WTC11 (cell line): ENCODE results near the gene CGN. TPM values are rescaled to one million over a fixed set of nuclear protein-coding genes. Genes with fewer than 3 reads are reported as not detected.

Experiments used
- ATAC-seq: fragments of 200-7000 bp; cut with Tn5 transposase; 2 replicates; pipeline ENCODE4 v1.10.0; 2021; ENCODE audit warnings: mild to moderate bottlenecking, moderate library complexity
- CTCF ChIA-PET: fragments of 300-600 bp; sonication (Branson Sonifier 250); formaldehyde crosslinking; loops from one replicate; lab custom pipeline; 2021; ENCODE audit warnings: antibody characterized with exemption; lab: Charles Lee
- POLR2A ChIA-PET: fragments of 350-600 bp; sonication (Branson Sonifier 250); formaldehyde crosslinking; loops from one replicate; lab custom pipeline; 2021; ENCODE audit warnings: antibody characterized with exemption; lab: Charles Lee
- DNase-seq: peaks from one replicate; pipeline ENCODE4 v3.0.0; 2021; ENCODE audit warnings: low spot score
- H3K27ac Mint-ChIP-seq: 2 replicates; pipeline ENCODE4 v1.8.0; 2021; ENCODE audit warnings: mixed read lengths
- H3K27me3 Mint-ChIP-seq: 2 replicates; pipeline ENCODE4 v1.8.0; 2021; ENCODE audit warnings: low read depth, mild to moderate bottlenecking, moderate library complexity, mixed read lengths
- H3K36me3 Mint-ChIP-seq: 2 replicates; pipeline ENCODE4 v1.8.0; 2021; ENCODE audit warnings: mixed read lengths
- H3K4me1 Mint-ChIP-seq: 2 replicates; pipeline ENCODE4 v1.8.0; 2022; ENCODE audit warnings: mixed read lengths
- H3K4me3 Mint-ChIP-seq: 2 replicates; pipeline ENCODE4 v1.8.0; 2021; ENCODE audit warnings: mild to moderate bottlenecking, moderate library complexity, mixed read lengths
- H3K9me3 Mint-ChIP-seq: 2 replicates; pipeline ENCODE4 v1.8.0; 2021; ENCODE audit warnings: mixed read lengths
- ATF1 ChIP-seq: sonication (generic); formaldehyde crosslinking; IDR thresholded peaks from 2 replicates; pipeline ENCODE4 v1.8.1; 2023; ENCODE audit warnings: mild to moderate bottlenecking, moderate library complexity, missing genetic modification reagents
- ELF4 ChIP-seq: sonication (generic); formaldehyde crosslinking; IDR thresholded peaks from 2 replicates; pipeline ENCODE4 v1.8.1; 2022; ENCODE audit warnings: low read depth, mild to moderate bottlenecking, moderate library complexity, missing genetic modification reagents
- EMX1 ChIP-seq: fragments of 250-450 bp; sonication (Bioruptor Pico); IDR thresholded peaks from 2 replicates; pipeline ENCODE4 v1.8.0; 2021; ENCODE audit warnings: mild to moderate bottlenecking
- FOXP1 ChIP-seq: sonication (generic); formaldehyde crosslinking; IDR thresholded peaks from 2 replicates; pipeline ENCODE4 v1.8.0; 2022; ENCODE audit warnings: missing genetic modification reagents, mild to moderate bottlenecking, moderate library complexity, borderline replicate concordance
- MXD4 ChIP-seq: fragments of 250-450 bp; sonication (Bioruptor Pico); IDR thresholded peaks from 2 replicates; pipeline ENCODE4 v1.8.0; 2021; ENCODE audit warnings: mild to moderate bottlenecking, moderate library complexity, borderline replicate concordance
- NR2C2 ChIP-seq: sonication (generic); formaldehyde crosslinking; IDR thresholded peaks from 2 replicates; pipeline ENCODE4 v1.8.0; 2022; ENCODE audit warnings: mild to moderate bottlenecking, missing genetic modification reagents
- NR3C1 ChIP-seq: sonication (generic); formaldehyde crosslinking; conservative IDR thresholded peaks from 2 replicates; pipeline ENCODE4 v1.8.1; 2023; ENCODE audit warnings: low read depth, mild to moderate bottlenecking, missing genetic modification reagents
- SMAD3 ChIP-seq: sonication (generic); formaldehyde crosslinking; IDR thresholded peaks from 2 replicates; pipeline ENCODE4 v1.8.0; 2022; ENCODE audit warnings: missing genetic modification reagents, mild to moderate bottlenecking, borderline replicate concordance
- SP1 ChIP-seq: sonication (generic); formaldehyde crosslinking; conservative IDR thresholded peaks from 2 replicates; pipeline ENCODE4 v1.8.1; 2022; ENCODE audit warnings: missing genetic modification reagents
- ZNF263 ChIP-seq: sonication (generic); formaldehyde crosslinking; IDR thresholded peaks from 2 replicates; pipeline ENCODE4 v1.8.1; 2022; ENCODE audit warnings: low read depth, mild to moderate bottlenecking, moderate library complexity, missing genetic modification reagents
- ZNF423 ChIP-seq: fragments of 250-450 bp; sonication (Bioruptor Pico); IDR thresholded peaks from 2 replicates; pipeline ENCODE4 v2.1.2; 2022; ENCODE audit warnings: mild to moderate bottlenecking, moderate library complexity
- total RNA-seq: library from RNA; stranded (reverse); gene quantifications from 3 replicates; pipeline ENCODE4 v1.2.3, GENCODE V29; 2021
- TF ChIP-seq, protein P1 (sequence below): sonication (generic); formaldehyde crosslinking; IDR thresholded peaks from 2 replicates; pipeline ENCODE4 v1.8.0; 2023; ENCODE audit warnings: missing genetic modification reagents
- TF ChIP-seq, protein P2 (sequence below): sonication (generic); formaldehyde crosslinking; IDR thresholded peaks from 2 replicates; pipeline ENCODE4 v1.8.0; 2022; ENCODE audit warnings: mild to moderate bottlenecking, missing genetic modification reagents
- TF ChIP-seq, protein P3 (sequence below): sonication (generic); formaldehyde crosslinking; IDR thresholded peaks from 2 replicates; pipeline ENCODE4 v1.8.1; 2023; ENCODE audit warnings: mild to moderate bottlenecking, missing genetic modification reagents
- TF ChIP-seq, protein P4 (sequence below): sonication (generic); formaldehyde crosslinking; IDR thresholded peaks from 2 replicates; pipeline ENCODE4 v1.8.1; 2023; ENCODE audit warnings: mild to moderate bottlenecking, missing genetic modification reagents
- TF ChIP-seq, protein P5 (sequence below): fragments of 250-450 bp; sonication (Bioruptor Pico); IDR thresholded peaks from 2 replicates; pipeline ENCODE4 v1.9.0; 2021; ENCODE audit warnings: mild to moderate bottlenecking
- TF ChIP-seq, protein P6 (sequence below): fragments of 250-450 bp; sonication (Bioruptor Pico); IDR thresholded peaks from 2 replicates; pipeline ENCODE4 v1.9.0; 2021; ENCODE audit warnings: moderate library complexity, mild to moderate bottlenecking, inconsistent platforms, borderline replicate concordance
- TF ChIP-seq, protein P7 (sequence below): sonication (generic); formaldehyde crosslinking; IDR thresholded peaks from 2 replicates; pipeline ENCODE4 v1.8.1; 2023; ENCODE audit warnings: mild to moderate bottlenecking, missing genetic modification reagents, borderline replicate concordance

The CGN gene
- total RNA-seq, 1 experiment from 2014 or later = 68.7 TPM

DNA sequence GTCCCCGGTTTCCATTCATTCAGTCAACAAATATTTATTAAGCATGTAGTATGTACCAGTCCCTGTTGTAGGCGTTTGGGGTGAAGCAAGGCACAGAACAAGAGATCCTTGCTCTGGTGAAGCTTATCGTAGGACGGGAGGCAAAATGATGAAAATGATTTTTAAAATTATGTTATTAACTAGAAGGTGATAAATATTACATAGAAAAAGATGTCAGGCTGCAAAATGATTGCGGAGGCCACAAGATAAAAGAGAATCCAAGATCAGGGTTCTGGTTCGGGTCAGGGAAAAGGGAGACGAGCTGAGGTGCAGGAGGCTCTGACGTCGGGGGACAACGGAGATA lies 602 bp upstream of the CGN start:
- no peak for DNase-seq
- H3K4me1 Mint-ChIP-seq = peaks cover 41% of the 10 kb centered on the region
- no peaks in the 10 kb centered on the region for H3K9me3 Mint-ChIP-seq
- H3K4me3 Mint-ChIP-seq = peak overlapping the region; percentile 84
- ATAC-seq = no peak
- CTCF ChIA-PET = interaction anchor here (0.6 to 2.3 kb wide), 14 partner anchors 10 to 326 kb away, joined by 3 to 12 read pairs (median 3); partner anchors contain the start of genes CELF3 and TUFT1
- POLR2A ChIA-PET = interaction anchor here (0.6 to 4.1 kb wide), 12 partner anchors 9 to 483 kb away, joined by 3 to 56 read pairs (median 4); partner anchors contain the start of genes C2CD4D, POGZ and TUFT1
- TF ChIP-seq, protein P1, sequence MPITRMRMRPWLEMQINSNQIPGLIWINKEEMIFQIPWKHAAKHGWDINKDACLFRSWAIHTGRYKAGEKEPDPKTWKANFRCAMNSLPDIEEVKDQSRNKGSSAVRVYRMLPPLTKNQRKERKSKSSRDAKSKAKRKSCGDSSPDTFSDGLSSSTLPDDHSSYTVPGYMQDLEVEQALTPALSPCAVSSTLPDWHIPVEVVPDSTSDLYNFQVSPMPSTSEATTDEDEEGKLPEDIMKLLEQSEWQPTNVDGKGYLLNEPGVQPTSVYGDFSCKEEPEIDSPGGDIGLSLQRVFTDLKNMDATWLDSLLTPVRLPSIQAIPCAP (CRISPR knock-in tag) = no peak
- TF ChIP-seq MXD4 (no peak), EMX1 (CRISPR knock-in tag) (no peak), ELF4 (CRISPR knock-in tag) (no peak), ATF1 (CRISPR knock-in tag) (no peak), NR2C2 (CRISPR knock-in tag) (no peak), ZNF423 (CRISPR knock-in tag) (no peak), SP1 (CRISPR knock-in tag) (no peak), ZNF263 (CRISPR knock-in tag) (no peak)
- TF ChIP-seq, protein P2, sequence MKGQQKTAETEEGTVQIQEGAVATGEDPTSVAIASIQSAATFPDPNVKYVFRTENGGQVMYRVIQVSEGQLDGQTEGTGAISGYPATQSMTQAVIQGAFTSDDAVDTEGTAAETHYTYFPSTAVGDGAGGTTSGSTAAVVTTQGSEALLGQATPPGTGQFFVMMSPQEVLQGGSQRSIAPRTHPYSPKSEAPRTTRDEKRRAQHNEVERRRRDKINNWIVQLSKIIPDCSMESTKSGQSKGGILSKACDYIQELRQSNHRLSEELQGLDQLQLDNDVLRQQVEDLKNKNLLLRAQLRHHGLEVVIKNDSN (CRISPR knock-in tag) = no peak
- TF ChIP-seq, protein P3, sequence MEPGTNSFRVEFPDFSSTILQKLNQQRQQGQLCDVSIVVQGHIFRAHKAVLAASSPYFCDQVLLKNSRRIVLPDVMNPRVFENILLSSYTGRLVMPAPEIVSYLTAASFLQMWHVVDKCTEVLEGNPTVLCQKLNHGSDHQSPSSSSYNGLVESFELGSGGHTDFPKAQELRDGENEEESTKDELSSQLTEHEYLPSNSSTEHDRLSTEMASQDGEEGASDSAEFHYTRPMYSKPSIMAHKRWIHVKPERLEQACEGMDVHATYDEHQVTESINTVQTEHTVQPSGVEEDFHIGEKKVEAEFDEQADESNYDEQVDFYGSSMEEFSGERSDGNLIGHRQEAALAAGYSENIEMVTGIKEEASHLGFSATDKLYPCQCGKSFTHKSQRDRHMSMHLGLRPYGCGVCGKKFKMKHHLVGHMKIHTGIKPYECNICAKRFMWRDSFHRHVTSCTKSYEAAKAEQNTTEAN = no peak
- TF ChIP-seq, protein P4, sequence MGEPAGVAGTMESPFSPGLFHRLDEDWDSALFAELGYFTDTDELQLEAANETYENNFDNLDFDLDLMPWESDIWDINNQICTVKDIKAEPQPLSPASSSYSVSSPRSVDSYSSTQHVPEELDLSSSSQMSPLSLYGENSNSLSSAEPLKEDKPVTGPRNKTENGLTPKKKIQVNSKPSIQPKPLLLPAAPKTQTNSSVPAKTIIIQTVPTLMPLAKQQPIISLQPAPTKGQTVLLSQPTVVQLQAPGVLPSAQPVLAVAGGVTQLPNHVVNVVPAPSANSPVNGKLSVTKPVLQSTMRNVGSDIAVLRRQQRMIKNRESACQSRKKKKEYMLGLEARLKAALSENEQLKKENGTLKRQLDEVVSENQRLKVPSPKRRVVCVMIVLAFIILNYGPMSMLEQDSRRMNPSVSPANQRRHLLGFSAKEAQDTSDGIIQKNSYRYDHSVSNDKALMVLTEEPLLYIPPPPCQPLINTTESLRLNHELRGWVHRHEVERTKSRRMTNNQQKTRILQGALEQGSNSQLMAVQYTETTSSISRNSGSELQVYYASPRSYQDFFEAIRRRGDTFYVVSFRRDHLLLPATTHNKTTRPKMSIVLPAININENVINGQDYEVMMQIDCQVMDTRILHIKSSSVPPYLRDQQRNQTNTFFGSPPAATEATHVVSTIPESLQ (CRISPR knock-in tag) = no peak
- TF ChIP-seq, protein P5, sequence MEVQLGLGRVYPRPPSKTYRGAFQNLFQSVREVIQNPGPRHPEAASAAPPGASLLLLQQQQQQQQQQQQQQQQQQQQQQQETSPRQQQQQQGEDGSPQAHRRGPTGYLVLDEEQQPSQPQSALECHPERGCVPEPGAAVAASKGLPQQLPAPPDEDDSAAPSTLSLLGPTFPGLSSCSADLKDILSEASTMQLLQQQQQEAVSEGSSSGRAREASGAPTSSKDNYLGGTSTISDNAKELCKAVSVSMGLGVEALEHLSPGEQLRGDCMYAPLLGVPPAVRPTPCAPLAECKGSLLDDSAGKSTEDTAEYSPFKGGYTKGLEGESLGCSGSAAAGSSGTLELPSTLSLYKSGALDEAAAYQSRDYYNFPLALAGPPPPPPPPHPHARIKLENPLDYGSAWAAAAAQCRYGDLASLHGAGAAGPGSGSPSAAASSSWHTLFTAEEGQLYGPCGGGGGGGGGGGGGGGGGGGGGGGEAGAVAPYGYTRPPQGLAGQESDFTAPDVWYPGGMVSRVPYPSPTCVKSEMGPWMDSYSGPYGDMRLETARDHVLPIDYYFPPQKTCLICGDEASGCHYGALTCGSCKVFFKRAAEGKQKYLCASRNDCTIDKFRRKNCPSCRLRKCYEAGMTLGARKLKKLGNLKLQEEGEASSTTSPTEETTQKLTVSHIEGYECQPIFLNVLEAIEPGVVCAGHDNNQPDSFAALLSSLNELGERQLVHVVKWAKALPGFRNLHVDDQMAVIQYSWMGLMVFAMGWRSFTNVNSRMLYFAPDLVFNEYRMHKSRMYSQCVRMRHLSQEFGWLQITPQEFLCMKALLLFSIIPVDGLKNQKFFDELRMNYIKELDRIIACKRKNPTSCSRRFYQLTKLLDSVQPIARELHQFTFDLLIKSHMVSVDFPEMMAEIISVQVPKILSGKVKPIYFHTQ (CRISPR knock-in tag) = no peak
- TF ChIP-seq, protein P6, sequence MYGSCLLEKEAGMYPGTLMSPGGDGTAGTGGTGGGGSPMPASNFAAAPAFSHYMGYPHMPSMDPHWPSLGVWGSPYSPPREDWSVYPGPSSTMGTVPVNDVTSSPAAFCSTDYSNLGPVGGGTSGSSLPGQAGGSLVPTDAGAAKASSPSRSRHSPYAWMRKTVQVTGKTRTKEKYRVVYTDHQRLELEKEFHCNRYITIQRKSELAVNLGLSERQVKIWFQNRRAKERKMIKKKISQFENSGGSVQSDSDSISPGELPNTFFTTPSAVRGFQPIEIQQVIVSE (CRISPR knock-in tag) = no peak
- TF ChIP-seq, all 79 proteins: peak for 0
- Mint-ChIP-seq H3K36me3 (no peaks in the 10 kb centered on the region), H3K27me3 (no peaks in the 10 kb centered on the region), H3K27ac (peak overlapping the region; percentile 97)

DNA sequence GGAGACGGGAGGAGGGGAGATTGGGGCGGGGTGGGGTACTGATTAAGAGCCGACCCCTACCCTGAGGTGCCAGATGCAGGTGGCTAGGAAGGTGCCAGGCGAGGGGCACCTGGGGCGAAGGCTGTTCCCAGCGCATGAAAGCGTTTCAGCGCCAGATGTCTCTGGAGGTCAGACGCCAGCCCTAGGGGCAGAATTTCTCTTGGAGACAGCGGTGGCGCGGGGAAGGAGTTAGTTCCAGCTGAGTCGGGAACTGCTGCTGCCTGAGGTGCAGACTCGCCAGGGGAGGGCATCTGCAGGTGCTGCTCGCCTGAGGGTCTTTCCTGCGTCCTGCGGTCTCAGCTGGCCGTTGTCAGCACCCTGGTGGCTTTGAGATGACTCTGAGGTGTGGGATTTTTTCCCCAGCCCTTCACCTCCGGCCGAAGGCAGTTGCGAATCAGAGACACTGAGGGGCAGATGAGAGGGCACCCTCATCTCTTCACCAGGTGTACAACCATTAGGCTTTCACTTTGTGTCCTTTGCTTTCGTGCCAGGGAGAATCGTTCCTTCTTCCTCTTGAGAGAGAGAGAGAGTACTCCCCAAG lies 539 bp downstream of the CGN start:
- TF ChIP-seq SMAD3 (CRISPR knock-in tag) (no peak), NR3C1 (CRISPR knock-in tag) (0 out of 2 replicates have a peak, but pooled peaks have one; percentile 2), FOXP1 (CRISPR knock-in tag) (no peak)
- TF ChIP-seq, protein P7, sequence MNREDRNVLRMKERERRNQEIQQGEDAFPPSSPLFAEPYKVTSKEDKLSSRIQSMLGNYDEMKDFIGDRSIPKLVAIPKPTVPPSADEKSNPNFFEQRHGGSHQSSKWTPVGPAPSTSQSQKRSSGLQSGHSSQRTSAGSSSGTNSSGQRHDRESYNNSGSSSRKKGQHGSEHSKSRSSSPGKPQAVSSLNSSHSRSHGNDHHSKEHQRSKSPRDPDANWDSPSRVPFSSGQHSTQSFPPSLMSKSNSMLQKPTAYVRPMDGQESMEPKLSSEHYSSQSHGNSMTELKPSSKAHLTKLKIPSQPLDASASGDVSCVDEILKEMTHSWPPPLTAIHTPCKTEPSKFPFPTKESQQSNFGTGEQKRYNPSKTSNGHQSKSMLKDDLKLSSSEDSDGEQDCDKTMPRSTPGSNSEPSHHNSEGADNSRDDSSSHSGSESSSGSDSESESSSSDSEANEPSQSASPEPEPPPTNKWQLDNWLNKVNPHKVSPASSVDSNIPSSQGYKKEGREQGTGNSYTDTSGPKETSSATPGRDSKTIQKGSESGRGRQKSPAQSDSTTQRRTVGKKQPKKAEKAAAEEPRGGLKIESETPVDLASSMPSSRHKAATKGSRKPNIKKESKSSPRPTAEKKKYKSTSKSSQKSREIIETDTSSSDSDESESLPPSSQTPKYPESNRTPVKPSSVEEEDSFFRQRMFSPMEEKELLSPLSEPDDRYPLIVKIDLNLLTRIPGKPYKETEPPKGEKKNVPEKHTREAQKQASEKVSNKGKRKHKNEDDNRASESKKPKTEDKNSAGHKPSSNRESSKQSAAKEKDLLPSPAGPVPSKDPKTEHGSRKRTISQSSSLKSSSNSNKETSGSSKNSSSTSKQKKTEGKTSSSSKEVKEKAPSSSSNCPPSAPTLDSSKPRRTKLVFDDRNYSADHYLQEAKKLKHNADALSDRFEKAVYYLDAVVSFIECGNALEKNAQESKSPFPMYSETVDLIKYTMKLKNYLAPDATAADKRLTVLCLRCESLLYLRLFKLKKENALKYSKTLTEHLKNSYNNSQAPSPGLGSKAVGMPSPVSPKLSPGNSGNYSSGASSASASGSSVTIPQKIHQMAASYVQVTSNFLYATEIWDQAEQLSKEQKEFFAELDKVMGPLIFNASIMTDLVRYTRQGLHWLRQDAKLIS (CRISPR knock-in tag) = 0 out of 2 replicates have a peak, but pooled peaks have one; percentile 22
- no peaks in the 10 kb centered on the region for H3K27me3 Mint-ChIP-seq
- H3K4me1 Mint-ChIP-seq = peaks cover 49% of the 10 kb centered on the region
- no peaks in the 10 kb centered on the region for H3K9me3 Mint-ChIP-seq
- no peaks in the 10 kb centered on the region for H3K36me3 Mint-ChIP-seq
- ChIA-PET POLR2A (interaction anchor here (0.6 to 4.1 kb wide), 10 partner anchors 8 to 481 kb away, joined by 3 to 56 read pairs (median 5); partner anchors contain the start of genes C2CD4D, POGZ and TUFT1), CTCF (interaction anchor here (0.6 to 2.3 kb wide), 13 partner anchors 9 to 325 kb away, joined by 3 to 12 read pairs (median 3); partner anchors contain the start of gene TUFT1)
- peak overlapping the region; percentile 72; the same call in 1 of the 2 replicates for H3K27ac Mint-ChIP-seq
- H3K4me3 Mint-ChIP-seq = peak overlapping the region; percentile 84
- ATAC-seq (peak; percentile 2), DNase-seq (peak; percentile 58)
